IPS-18c (cell line): ENCODE data around the gene EHD4.

ENCODE experiments used
- H3K4me3 ChIP-seq: 2 replicates; pipeline ENCODE4 v1.7.0; 2013; ENCODE audit warnings: low read depth, mild to moderate bottlenecking, low read length, moderate library complexity; ENCODE audit not compliant: insufficient read depth
- H3K9me3 ChIP-seq: one replicate; pipeline ENCODE4 v1.6.1; 2013; ENCODE audit warnings: mild to moderate bottlenecking, low read length, moderate library complexity; ENCODE audit not compliant: control insufficient read depth, insufficient read depth

EHD4 gene

DNA sequence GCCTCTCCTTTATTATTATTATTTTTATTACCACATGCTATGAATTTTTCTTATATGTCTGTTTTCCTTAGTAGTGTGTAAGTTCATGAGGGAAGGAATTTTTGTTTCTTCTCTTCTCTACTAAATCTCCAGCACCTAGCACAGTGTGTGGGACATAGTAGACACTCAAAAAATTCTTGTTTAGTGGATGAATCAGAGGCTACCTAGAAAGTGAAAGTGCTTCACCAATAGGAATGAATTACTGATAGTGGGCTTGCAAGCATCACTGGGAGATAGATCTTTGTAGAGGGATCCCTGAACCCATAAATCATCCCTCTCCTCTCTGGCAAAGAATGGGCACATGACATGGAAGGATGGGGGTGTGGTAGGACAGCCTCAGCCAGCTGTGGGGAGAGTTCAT is 87.0 kb downstream of the EHD4 start:
- Histone ChIP-seq H3K4me3 (no peak overlapping the region), H3K9me3 (no peaks in the 10 kb centered on the region)

DNA sequence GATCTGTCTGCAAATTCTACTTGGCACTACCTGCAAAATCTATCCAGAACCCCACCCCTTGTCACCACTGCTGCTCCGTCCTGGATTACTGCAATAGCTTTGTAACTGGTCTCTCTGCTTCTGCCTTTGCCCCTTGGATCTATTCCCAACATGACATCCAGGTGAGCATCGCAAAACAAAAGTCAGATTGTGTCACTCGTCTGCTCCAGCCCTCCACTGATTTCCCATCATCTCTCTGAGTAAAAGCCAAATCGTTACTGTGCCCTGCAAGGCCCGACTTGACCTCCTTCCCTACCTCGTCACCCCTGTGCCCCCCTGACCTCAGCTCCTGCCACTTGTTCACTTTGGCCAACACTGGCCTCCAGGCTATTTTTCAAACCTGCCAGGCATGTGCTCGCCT is 87.9 kb downstream of the EHD4 start:
- Histone ChIP-seq H3K9me3 (no peaks in the 10 kb centered on the region), H3K4me3 (no peak overlapping the region)

- Histone ChIP-seq H3K4me3 (no peak overlapping the region), H3K9me3 (no peaks in the 10 kb centered on the region)
Measured at GRCh38 chr15:41883484-41883825, 88.9 kb downstream of the EHD4 start.

DNA sequence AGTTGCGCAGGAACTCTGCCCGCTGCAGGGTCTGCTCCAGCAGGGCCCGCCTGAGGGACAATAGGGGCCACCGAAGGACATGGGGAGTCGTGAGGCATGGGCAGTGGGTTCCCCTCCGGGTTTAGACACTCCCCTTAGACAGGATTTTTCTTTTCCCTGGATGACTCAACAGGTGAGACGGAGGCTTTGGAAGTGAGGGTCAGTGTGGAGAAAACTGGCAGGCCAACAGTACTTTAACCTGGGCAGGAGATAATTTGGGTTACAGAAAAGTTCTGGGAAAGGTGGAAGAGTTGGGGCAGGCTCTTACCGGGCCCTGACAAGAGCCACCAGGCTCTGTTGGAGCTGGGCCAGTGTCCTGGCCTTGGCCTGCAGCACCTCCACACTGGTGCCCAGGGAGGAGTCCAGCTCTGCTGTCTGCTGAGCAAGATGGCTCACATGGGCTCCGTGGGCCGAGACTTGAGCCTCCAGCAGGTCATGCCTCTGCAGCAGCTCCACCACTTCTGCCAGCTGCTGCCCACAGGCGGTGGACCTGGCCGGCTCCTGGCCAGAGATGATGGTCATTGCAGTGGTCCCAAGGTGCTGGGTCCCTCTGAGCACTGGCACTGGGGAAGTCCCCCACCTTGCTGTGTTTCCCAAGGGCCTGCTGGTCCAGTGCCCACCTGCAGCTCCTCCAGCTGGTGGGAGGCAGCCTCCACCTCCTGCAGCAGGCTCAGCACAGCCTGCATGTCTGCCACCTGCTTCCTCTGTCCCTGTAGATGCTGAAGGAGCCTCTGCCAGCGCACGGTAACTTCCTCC is 89.5 kb downstream of the EHD4 start:
- Histone ChIP-seq H3K4me3 (peak overlapping the region; percentile 44; the same call in 1 of the 2 replicates), H3K9me3 (no peaks in the 10 kb centered on the region)

DNA sequence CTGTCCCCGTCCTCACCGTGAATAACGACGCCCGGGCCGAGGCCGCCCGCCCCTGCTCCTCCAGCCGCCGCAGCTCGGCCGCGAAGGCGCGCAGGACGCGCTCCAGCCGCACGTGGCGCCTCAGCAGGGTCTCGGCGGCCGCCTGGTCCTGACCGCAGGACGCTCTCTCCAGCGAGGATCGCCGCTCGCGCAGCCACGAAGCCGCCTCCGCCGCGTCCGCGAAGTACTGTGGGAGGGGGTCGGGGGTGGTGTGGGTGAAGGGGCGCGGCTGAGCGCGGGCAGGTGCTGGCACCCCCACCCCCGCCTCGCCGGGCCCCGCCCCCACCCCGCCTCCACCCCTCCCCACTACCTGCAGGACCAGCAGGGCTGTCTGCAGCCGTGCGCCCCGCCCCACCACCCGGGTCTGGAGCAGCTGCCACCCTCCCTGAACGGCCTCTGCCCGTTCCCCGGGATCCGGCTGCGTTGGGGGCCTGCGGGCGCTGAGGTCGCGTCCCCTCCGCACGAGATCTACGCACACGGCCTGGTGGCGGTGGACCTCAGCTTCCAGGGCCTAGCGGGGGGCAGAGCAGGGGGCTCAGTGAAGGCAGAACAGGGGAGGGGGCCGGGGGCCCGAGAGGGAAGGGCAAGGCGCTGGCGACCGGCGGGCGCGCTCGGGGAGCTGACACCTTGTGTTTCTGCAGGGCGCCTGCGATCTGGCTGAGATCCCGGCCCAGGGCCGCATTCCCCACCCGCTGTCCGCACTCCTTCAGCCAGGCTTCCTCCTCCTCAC is 90.3 kb downstream of the EHD4 start:
- Histone ChIP-seq H3K4me3 (peak overlapping the region; percentile 44), H3K9me3 (no peaks in the 10 kb centered on the region)

GRCh38 chr15:41881550-41881919 is 90.8 kb downstream of the EHD4 start:
- Histone ChIP-seq H3K9me3 (no peaks in the 10 kb centered on the region), H3K4me3 (no peak overlapping the region)

GRCh38 chr15:41881086-41881485 is 91.3 kb downstream of the EHD4 start:
- no peaks in the 10 kb centered on the region for H3K9me3 ChIP-seq

DNA sequence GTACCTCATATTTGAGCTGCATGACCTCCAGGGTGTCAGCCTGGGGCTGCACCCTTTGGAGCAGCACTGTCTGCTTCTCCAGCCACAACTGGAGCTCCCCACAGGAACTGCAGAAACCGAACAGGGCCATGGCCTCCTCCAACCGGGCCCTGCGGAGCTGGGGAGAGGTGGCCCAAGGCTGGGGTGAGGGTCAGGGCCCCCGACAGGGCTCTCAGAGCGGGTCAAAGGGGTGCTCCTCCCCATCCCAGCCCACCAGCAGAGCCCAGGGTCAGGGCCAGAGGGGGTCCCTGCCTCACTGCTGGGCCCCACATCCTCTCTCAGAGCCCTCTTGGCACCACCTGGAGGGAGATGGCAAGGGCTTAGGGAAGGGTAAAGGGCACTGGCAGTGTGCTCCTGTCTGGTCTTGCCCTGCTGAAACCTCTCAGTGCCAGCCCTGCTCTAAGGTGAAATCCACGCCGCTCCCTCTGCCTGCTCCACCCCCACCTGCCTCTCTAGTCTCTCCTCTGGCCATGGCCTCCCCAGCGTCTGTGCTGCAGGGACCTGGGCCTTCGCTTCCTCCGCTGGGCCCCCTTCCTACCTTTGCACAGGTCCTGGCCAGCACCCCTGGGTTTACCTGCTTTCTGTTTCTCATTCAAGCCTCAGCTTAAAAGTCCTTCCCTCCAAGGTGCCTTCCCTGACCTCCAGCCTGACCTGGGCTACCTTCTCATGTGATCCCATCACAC is 92.0 kb downstream of the EHD4 start:
- Histone ChIP-seq H3K9me3 (no peaks in the 10 kb centered on the region), H3K4me3 (no peak overlapping the region)

More at GRCh38 chr15:41881086-41881485, 91.3 kb downstream of the EHD4 start:
- H3K4me3 ChIP-seq: no peak overlapping the region

DNA sequence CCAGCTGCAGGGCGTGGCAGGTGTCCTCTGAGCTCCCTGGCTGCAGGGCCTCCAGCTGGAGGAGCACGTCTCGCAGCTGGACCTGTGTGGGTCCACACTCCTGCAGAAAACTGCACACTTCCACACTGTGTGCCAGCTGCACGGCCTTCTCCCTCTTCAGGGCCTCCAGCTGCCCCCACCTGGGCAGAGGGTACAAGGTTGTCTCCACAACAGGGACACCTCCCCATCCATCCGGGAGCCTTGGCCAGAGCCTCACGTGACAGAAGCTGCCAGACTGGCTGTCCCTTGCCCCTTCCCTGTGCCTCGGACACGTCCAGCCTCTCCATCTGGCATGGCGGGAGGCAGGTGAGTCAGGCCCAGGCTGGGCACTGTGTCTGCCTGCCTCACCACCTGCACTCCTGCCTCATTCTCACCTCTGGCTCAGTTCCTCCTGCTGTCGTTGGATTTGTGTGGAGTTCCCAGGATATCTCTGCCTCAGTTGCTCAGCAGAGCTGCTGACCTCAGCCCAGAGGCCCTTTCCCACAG is 93.0 kb downstream of the EHD4 start:
- Histone ChIP-seq H3K4me3 (no peak overlapping the region), H3K9me3 (no peaks in the 10 kb centered on the region)

- Histone ChIP-seq H3K9me3 (no peaks in the 10 kb centered on the region), H3K4me3 (no peak overlapping the region)
Measured at GRCh38 chr15:41878355-41878699, 94.0 kb downstream of the EHD4 start.

DNA sequence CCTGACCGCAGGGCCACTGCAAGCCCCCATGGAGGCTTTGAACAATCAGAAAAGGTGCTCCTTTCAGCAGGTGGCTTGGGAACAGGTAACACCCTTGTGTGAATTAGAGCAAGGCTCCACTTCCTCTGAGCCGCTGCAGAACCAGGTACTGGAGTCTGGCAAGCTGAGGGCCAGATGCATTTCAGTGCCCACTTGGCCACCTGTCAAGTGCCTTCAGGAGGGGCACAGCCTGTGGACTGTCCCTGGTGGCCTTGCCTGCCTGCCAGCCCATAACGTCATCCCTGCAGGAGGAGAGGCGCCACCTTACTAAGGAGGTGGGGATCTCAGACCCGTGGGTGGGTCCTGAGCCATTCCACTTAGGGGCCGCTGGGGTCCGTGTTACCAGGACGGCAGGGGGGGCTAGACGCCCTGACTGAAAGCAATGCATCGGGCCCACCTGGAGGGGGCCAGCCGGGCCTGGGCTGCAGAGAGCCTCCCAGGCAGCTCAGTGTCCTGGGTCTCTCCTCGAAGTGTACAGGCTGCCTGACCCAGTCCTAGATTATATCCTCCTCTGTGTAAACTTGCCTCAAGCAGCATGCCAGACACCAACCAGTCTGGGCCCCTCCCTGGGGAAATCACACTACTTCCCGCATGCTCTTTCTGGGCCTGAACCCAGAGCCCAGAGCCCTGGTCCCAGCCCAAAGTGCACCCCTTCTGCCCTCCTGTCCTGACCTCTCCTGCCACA is 94.6 kb downstream of the EHD4 start:
- Histone ChIP-seq H3K9me3 (no peaks in the 10 kb centered on the region), H3K4me3 (no peak overlapping the region)

GRCh38 chr15:41876689-41877088 is 95.7 kb downstream of the EHD4 start:
- no peak overlapping the region for H3K4me3 ChIP-seq

DNA sequence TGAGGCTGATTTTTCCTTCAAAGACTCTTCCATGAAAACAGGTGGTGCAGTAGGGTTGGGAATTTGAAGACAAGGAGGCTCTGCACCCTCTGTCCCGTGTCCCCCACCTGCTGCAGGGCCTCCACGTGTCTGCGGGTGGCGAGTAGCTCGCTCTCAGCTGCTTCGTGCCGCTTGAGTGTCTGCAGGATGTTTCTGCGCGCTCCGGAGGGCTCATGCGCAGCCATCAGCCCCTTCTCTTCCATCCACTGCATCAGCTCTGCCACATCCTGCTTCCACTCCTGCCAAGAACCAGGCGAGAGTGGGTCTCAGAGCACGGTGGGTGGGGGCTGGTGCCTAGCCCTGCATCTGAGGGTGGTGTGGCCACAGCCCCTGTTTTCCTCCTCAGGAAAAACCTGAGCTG is 96.3 kb downstream of the EHD4 start:
- Histone ChIP-seq H3K4me3 (no peak overlapping the region), H3K9me3 (no peaks in the 10 kb centered on the region)

More at GRCh38 chr15:41876689-41877088, 95.7 kb downstream of the EHD4 start:
- H3K9me3 ChIP-seq: no peaks in the 10 kb centered on the region

GRCh38 chr15:41874736-41875135 is 97.6 kb downstream of the EHD4 start:
- Histone ChIP-seq H3K9me3 (no peaks in the 10 kb centered on the region), H3K4me3 (no peak overlapping the region)

- no peaks in the 10 kb centered on the region for H3K9me3 ChIP-seq
Measured at GRCh38 chr15:41873711-41874110, 98.6 kb downstream of the EHD4 start.

DNA sequence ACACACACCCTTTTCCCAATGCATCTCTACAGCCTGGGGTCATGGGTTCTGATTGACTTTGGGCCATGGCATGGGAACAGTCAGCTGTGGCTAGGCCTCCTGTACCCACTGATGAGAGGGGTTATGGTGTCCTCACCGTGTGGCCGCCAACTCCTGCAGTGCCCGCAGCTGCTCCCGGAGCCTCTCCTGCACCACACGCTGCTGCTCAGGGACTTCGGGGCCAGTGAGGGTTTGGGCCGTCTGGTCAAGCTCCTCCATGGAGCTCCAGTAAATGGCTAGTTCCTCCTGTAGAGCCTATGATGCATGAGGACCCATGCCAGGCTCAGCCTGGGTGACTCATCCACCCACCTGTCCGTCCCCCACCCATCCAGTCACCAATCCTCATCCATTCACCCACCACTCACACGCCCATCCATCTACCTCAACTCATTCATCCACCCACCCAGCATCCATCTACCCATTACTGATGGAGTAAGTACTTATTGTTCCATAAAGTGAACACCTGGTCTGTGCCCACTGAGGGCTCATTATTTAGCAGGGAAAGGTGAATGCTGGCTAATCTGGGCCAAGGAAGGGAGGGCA is 100.1 kb downstream of the EHD4 start:
- Histone ChIP-seq H3K4me3 (no peak overlapping the region), H3K9me3 (no peaks in the 10 kb centered on the region)

More at GRCh38 chr15:41873711-41874110, 98.6 kb downstream of the EHD4 start:
- H3K4me3 ChIP-seq: no peak overlapping the region
